Vagina (tissue), 2 donors: Measurements from ENCODE around the gene GPR62.

Experiments
- CTCF ChIP-seq, 3 experiments: fragments of 450-650 bp in 2 of 3; fragments of 200-600 bp in 1 of 3; sonication (generic) in 1 of 3; IDR thresholded peaks; one replicate each; pipeline ENCODE4 v1.5.1; 2017 to 2019; ENCODE audit warnings: antibody characterized with exemption in 3 of 3, mild to moderate bottlenecking in 2 of 3, moderate library complexity in 2 of 3
- POLR2A ChIP-seq, 2 donors: fragments of 450-650 bp; IDR thresholded peaks; one replicate each; pipeline ENCODE4 v1.6.1; 2017; ENCODE audit warnings: antibody characterized with exemption in 2 of 2, mild to moderate bottlenecking in 2 of 2, moderate library complexity in 2 of 2
- POLR2AphosphoS5 ChIP-seq, 2 donors: sonication (generic); formaldehyde crosslinking; IDR thresholded peaks; one replicate each; pipeline ENCODE4 v1.9.0; 2017; ENCODE audit warnings: antibody characterized with exemption in 2 of 2, mild to moderate bottlenecking in 2 of 2, low read depth in 1 of 2; ENCODE audit not compliant: insufficient read depth in 1 of 2

GRCh38 chr3:51995346-51996163, 40.4 kb downstream of the GPR62 start, which contains the start of gene RPL29:
- TF ChIP-seq POLR2AphosphoS5 (IDR thresholded peaks at IDR 0.05; ENCODE audit: insufficient read depth in 1 of 2, low read depth in 1 of 2) (peak; percentile 96 to 99), CTCF (IDR thresholded peaks at IDR 0.05) (peak; percentile 8 to 55 (median 54)), POLR2A (IDR thresholded peaks at IDR 0.05) (peak in 1 of 2 donors; percentile 51)
